UCSD-AML1 (cell line): Measurements from ENCODE around the gene PRICKLE4.

Experiments used
- DNase-seq: peaks from one replicate; lab custom pipeline; 2025; ENCODE audit not compliant: unreplicated experiment; lab: John Stamatoyannopoulos, UW

PRICKLE4 gene, protein sequence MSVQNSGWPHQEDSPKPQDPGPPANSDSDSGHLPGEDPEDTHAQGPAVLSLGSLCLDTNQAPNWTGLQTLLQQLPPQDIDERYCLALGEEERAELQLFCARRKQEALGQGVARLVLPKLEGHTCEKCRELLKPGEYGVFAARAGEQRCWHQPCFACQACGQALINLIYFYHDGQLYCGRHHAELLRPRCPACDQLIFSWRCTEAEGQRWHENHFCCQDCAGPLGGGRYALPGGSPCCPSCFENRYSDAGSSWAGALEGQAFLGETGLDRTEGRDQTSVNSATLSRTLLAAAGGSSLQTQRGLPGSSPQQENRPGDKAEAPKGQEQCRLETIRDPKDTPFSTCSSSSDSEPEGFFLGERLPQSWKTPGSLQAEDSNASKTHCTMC

DNA sequence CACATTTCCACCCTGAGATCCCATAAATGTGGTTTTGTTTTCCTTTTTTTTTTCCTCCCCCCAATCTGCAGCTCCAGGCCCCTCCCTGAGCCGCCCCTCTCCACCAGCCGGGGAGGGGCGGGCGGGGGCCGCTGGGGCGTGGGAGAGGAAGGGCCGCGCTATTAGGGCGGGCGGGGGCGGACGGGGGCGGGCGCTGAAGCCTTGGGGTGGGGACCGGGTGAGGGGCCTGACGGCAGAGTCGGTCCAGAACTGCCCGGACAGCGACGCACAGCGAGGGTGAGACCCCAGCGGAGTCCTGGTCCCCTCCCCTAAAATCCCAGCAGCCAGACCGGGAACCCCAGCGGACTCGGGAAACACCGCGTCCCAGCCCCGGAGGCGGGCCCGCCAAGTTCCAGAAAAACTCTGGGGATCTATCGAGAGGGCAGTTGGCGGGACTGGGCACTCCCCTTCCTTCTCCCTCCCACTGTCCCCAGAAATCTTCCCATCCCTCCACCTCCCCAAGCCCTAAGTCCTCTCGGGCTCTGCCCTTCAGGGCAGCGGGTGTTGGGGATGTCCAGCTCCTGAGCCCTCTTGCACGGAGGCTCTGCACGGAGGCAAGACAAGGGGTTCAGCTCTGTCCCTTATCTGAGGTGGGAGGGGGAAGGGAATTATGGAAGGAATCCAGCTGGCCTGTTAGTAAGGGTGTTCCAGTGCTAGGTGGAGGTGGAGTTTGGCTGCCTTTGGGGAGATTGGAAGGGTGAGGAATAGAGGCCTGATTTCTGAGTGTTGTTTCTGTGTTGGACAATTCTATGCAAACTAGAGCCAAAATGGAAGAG is at the start of gene PRICKLE4:
Gene PRICKLE4 (plus strand): TSS at position 232 of the 815 bp plus-strand sequence. CDS start 2,692 bp downstream, outside the sequence.
- DNase-seq: peak; percentile 60

DNA sequence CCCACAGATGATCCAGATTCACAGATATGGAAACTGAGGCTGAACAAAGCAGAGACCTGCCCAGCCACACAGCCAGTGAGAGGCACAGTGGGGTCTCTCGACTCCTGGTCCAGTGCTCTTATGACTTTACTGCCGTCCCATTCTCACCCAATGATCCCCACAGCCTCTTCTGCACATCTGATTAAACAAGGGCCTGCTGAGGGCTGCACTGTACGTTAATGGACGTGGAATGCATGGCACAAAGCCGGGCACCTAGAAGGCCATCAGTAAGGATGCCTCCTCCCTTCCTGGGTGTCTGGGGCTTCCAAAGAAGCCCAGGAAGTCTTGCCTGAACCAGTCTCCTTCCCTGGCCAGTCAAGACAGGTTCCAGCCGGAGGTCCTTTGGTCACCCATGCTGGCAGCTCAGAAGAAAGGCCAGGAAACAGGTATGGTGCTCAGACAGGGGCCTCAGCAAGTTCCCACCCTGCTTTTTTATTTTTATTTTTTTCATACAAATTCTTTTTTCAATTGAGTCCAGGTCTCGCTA is 49.0 kb upstream of the PRICKLE4 start:
- DNase-seq: no peak

DNA sequence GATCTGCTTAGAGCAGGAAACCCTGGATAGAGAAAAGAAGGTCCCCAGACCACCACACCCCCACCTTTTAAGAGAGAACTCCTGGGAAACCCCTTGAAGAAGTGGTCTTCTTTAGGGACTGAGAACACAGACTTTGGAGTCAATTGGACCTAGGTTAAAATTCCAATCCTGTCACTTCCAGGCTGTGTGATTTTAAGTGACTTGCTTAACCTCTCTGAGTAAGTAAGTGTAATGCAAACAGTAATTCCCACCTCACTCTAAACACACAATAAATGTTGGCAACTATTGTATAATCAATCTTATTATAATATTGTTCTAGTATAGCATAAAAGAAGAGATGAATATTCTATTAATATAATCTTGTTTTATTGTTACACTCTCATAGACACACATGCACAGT is 48.4 kb upstream of the PRICKLE4 start:
- DNase-seq: no peak

DNA sequence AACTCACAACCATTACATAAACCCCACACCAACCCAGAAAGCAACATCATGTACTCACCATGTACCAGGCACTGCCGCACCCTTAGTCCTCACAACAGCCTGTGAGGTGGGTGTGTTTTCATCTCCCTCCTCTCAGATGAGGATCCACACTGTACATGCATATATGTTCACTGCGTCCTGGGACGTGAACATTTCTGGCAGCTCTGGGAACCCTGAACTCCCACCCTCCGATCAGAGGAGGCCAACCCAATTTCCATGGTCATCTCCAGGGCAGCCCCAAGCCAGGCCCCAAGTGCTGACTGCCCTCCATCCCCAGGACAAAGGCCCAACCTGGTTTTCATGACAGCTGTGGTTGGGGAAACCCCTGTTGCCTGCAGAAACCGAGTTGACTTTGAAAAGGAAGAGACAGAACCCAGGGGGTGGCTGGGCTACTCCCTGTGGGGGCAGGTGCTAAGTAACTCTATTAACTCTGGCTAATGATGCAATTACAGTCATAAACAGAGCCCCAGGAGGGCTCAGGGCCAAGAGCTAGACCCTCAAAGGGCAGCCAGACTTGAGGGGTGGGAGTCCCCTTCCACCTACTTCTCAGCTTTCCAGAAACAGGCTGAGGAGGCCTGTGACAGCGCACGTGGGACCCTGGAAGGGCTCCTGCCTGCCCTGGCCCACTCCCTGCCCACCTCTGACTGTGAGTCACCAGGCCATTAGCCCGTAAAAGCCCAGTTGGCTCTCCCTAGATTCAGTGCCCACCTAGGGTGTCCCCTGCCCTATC is 47.8 kb upstream of the PRICKLE4 start:
- no peak for DNase-seq

DNA sequence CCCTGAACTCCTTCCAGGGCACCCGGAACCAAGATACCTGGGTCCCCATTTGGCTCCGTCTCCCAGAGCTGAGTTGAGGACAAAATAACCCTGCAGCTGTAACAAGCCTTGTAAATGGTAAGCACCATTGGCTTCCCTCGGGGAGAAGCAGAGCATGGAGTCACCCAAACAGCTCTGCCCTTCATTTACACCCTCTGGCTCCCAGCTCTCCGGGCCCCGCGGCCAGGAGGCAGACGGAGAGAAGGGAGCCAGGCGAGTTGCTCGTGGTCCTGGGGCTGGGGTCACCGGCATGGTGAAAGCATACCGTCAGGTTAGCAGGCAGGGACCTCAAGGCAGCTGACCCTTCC is 47.2 kb upstream of the PRICKLE4 start:
- DNase-seq: no peak

DNA sequence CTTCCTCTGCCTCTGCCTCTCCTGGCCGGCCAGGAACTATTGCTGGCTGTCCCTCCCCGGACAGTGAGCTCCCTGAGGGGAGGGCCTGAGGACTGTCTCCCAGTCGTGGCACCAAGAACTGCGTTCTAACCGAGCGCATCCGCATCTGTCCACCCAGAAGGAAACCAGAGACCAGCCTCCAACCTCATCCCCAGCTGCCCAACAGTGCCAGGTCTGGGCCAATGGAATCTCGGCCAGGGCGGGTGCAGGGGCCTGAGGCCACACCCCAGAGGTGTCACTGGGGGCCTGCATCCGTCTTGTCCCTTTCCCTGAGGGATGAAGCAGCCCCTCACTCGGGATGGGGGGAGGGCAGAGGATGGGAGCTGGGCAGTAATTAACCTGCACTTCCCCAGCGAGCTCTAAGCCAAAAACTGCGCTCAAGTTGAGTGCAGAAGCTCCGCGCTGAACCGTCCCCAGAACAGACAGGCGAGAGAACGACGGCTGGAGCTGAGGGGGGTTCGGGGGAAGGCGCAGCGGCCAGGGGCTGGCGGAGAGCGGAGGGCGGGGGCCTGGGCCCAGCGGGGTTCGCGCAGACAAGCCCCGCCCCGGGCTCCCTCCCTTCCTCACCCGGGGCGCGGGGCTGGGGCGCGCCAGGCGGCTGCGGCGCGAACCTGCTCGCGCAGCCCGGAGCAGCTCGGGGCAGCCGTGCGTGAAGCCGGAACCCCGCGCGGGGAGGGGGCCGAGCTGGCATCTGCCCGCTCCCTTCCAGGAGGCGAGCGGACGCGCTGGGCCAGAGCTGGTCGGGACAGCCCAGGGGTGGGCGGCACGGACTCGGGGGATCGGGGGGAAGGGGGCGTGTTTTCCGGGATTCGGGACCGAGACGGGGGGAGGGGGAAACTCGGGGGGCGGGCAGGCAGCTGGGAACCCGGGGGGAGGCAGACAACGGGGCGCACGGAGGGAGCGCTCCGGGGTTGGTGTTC is 46.6 kb upstream of the PRICKLE4 start:
- DNase-seq: peak; percentile 73

DNA sequence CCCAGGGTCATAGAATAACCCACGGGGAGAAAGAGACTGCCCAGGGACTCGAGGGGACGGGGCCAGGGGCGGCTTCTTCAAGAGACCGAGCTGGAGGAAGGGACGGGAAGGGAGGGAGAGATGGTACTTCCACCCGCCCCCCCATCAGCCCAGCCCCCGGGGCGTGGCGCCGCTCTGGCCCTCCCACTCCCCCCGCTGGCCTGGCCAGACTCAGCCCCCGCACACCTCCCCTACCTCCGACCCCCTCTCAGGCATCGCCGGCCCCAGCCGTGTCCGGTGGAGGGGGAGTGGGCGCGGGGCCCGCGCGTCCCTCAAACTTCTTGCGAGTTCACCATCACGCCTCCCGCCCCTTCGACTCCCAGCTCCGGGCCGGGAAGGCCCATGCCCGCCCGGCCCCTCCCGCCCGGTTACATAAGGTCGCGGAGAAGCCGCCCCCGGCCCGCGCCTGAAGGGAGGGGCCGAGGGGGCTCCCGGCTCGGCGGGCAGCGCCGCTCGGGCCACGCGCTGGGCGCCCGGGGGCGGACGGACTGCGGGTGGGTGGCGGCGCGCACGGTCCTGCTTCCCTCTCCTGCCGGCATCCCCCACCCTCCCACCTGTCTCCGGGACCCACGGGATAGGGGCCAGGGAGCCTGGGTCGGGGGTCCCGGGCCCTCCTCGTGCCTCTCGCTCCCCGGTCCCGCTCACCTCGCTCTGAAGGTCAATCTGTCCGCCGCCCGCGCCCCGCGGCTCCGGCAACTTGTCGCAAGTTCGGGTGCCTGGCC is 45.7 kb upstream of the PRICKLE4 start:
- DNase-seq: peak; percentile 75

DNA sequence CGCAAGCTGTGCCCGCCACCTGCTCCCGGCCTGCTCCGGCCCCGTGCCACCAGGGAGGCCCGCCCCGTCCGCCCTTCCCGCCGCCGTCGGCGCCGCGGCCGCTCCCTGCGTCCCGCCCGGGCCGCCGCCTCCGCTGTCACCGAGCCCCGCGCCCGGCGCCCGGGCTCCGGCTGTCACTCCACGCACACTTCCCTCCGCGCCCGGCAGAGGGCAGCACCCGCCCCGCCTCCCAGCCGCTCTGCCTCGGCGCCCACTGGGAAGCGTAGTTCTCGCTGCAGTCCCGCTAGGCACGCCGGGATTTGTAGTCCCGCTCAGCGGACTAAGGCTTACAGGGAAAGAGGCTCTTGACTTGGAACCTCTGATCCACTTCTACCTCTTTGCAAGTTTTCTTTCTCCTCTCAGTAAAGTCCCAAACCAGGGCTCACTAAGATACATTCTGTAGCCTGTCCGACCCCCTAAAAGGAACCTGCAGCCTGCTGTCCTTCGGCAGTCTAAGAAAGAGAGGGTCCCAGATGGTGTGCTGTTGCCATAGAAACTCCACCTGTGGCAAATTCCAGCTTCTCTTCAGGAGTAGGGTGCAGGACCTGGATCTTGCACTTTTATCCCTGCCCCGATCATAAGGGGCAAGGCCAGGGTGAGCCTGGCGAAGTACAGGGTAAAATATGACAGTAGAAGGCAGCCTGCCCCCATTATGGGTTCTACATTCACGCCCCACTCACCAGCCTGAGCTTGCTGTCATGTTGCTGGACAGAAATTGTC is 45.0 kb upstream of the PRICKLE4 start, which contains the start of gene TFEB:
Gene TFEB (minus strand): TSS at position 182 of the 759 bp plus-strand sequence. CDS start 44,395 bp downstream, outside the sequence.
- DNase-seq: peak; percentile 92

DNA sequence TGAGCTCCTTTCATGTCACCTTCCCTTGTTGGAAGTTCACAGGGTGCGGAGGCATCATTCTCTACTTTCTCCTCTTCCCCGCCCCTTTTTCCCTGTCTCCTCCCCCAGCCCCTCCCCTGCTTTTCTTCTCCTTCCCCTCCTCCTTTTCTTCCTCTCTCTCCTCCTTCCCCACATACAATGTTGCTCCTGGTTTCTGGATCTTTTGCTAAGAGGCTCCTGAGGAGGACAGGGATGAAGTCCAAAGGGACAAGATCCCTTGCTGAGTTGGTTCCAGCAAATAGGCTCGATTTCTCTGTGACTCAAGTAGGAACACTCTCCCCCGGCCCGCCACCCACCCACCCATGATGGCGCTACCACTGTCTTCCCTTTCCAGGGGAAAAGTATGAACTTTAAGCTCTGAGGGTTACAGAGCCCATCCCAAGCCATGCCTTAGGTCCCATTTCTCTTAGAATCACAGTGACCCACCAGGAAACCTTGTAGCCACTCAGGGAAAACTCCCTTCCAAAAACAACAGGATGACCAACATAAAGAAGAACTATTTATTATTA is 44.3 kb upstream of the PRICKLE4 start:
- no peak for DNase-seq

DNA sequence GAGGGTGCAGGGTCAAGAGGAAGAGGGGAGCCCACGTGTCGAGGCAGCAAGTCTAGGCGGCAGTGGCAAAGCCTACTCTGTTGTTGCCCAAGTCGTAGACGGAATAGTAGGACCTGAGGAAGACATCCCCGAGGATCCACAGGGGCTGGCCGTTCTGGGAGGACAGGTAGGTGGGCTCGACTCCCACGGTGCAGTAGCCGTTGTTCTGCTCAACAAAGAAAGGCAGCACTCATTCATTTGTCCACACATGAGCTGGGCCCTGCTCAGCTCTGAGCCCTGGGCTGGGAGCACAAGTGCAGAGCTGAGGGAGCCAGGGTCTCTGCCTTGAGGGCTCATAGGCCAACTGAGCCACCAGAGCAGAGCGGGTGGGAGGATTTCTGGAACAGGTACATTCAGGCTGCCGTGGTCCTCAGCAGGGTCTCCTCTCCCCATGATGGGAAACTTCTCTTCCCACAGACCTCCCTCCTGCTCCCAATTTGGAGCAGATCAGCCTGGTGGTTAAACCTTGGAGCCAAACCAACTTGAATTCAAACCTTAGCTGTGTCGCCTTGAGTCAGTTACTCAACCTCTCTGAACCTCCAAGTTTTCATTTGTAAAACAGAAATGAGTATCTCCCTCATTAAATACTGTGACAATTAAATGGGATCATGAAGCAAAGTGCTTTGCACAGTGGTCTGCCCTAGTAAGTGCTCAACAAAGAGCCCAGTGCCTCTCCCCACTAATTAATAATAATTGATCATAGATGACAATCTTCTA is 43.6 kb upstream of the PRICKLE4 start:
- DNase-seq: no peak

DNA sequence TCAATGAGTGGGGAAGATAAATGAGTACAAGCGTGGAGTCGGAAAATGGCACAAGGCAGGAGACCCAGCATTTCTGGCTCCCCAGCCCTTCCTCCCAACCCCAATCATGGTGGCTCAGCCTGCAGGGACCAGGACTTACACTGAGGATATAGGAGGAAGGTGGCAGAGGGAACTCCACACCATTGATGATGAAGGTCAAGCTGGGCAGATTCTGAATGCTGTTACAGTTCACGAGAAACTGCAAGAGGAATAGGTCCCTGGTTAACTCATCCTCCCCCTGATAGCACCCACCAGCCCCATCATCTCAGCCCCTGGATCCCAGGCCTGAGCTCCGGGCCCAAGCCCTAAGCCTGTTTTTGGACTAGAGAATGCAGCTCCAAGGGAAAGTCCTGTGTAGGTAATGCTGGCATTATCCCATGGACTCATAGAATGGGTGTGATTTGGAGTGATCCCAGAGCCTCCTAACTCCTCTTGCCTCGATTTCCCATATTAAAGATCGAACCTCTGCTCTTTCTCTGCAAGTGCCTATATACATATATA is 42.9 kb upstream of the PRICKLE4 start:
- DNase-seq: no peak

DNA sequence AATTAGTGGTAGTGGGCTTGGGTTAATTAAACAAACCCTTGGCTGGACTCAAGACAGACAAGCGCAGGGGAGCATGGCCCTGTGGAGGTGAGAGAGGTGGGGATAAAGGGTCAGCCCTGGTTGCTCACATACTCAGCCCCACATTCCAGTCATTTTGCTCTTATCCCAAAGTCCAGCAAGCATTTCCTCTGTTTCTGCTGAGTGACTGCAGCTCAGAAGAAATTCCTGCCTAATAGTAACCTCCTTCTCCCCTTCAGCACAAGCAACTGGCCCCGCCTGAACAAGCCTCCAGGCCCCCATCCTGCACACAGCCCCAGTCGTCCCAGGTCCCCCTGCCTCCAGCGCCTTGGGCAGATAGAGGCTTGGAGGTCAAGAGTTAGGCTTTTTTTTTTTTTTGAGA is 41.5 kb upstream of the PRICKLE4 start:
- DNase-seq: no peak

DNA sequence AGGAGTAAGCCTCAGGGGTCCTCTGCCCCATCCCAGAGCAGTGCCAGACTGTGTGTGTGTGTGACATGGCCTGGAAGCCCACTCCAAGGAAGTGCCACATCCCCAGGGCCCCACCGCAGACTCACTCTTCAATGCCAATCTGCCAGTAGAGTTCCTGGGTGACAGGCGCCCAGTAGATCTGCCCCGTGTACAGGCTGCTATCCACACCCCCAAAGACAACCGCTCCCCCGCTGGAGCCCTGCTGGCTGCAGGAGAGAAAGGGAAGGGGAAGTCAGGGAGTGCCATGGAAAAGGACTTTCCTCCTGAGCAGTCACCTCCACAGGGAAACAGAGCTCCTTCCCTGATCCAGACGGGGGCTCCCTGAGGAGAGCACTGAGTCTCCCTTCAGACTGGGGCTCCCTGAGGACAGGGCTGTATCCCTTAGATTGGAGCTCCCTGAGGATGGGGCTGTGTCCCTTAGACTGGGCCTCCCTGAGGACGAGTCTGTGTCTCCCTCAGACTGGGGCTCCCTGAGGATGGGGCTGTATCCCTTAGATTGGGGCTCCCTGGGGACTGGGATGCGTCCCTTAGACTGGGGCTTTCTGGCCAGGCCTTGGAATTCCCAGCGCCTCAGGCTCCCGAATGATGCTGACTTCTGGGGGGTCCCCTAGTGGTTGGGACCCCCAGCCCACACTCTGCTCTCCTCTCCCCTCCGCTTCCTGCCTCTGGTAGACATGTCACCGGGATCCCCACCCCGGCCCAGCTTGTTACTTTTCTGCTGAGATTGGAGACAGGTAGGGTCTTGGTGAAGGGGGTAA is 40.0 kb upstream of the PRICKLE4 start:
- no peak for DNase-seq

DNA sequence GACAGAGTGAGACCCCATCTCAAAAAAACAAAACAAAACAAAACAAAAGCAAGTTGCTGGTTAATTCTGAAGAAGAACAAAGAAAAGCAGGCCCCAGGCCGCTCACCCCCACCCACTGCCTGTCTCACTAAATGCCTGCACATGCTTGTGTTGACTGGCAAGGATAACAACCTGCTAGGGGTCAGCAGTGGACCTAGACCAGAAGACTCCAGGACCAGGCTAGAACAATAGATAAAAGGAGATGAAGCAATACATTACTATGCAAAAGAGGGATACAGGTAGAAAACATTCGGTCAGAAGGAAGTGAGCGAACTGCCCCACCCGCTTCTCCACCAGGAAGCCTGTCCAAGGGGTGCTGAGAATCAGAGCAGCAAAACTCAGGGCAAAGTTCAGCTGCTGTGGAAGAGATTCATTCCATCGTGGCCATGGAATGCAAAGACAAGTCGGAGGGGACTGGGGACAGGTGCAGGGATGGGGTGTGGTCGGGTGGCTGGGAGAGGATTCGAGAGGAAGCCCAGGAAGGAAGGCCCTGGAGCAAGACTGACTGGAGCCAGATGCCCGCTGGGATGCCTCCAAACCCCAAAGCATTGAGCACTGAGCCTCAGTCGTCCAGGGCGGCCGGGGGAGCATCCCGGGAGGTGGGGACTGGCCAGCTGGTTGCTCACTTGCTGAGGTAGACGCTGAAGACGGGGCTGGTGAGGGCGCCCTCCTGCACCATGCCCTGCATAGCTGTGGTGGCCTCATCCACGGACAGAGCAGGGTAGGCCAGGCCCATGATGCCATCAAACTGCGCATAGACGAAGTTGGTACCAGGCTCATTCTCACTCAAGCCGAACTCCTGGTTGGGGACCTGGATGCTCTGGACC is 38.7 kb upstream of the PRICKLE4 start:
- DNase-seq: no peak

DNA sequence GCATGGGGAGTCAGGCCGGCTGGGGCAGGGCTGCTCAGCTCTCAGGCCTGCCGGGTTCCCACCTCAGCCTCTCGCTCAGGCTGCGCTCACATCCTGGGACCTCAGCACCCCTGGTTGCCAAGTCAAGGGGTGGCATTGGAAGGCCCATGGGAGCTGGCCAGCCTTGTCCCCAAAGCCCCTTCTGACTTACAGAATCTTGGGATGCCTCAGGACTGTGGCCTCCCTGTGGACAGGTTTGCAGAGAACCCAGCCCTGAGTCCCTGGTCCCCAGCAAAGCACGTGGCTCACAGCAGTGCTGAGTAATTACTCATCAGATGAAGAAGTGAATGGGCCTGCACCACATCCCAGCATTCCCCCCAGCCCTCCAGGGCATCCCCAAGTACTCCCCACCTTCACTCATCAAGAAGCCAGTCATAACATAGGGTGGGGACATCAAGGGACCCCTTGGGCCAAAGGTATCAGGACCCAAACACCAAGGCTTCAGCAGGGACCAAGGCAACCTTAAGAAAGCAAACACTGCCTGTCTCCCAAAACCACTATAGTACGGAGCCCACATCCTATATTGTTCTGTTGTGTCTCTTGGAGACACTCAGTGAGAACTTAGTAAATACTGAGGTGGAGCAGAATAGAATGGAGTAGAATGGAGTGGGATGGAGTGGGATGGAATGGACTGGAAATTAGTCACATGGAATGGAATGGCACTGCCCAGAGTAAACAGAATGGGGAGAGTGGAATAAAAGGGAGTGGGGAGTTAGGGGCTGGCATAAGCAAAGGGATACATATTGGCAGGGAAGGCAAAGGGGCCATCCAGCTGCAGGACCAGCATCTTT is 37.0 kb upstream of the PRICKLE4 start:
- no peak for DNase-seq
